ENCODE results near the gene SCN8A.

DNA sequence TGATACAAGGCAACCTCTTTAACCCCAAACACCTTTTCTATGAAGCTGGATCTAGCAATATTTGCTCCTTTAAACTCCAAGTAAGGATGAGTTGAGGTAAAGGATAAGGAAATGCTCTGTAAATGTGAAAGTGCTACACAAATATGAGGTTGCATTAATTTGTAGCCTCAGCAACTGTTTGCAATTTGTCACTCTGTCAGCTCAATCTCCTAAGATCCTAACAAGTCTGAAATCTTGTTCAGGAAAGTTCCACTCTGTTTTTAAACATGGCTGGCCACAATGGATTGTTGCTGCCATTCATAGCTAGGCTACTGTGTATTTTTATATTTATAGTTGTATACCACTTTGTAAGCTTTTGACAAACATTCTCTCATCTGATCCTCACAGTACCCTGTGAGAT lies 51.3 kb downstream of the SCN8A start:
- TF ChIP-seq POLR2AphosphoS5 (IDR thresholded peaks at IDR 0.05): no peak
- TF ChIP-seq, protein P1, sequence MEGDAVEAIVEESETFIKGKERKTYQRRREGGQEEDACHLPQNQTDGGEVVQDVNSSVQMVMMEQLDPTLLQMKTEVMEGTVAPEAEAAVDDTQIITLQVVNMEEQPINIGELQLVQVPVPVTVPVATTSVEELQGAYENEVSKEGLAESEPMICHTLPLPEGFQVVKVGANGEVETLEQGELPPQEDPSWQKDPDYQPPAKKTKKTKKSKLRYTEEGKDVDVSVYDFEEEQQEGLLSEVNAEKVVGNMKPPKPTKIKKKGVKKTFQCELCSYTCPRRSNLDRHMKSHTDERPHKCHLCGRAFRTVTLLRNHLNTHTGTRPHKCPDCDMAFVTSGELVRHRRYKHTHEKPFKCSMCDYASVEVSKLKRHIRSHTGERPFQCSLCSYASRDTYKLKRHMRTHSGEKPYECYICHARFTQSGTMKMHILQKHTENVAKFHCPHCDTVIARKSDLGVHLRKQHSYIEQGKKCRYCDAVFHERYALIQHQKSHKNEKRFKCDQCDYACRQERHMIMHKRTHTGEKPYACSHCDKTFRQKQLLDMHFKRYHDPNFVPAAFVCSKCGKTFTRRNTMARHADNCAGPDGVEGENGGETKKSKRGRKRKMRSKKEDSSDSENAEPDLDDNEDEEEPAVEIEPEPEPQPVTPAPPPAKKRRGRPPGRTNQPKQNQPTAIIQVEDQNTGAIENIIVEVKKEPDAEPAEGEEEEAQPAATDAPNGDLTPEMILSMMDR (IDR thresholded peaks at IDR 0.05): no peak
- TF ChIP-seq POLR2A (IDR thresholded peaks at IDR 0.05): no peak

All from prostate gland (tissue), 2 donors.